ENCODE data around the gene GPX8. TPM values are rescaled to one million over a fixed set of nuclear protein-coding genes. Genes with fewer than 3 reads are reported as not detected.

GPX8 gene
- total RNA-seq, 2 donors from 2014 or later = 0.99 to 6.7 TPM

DNA sequence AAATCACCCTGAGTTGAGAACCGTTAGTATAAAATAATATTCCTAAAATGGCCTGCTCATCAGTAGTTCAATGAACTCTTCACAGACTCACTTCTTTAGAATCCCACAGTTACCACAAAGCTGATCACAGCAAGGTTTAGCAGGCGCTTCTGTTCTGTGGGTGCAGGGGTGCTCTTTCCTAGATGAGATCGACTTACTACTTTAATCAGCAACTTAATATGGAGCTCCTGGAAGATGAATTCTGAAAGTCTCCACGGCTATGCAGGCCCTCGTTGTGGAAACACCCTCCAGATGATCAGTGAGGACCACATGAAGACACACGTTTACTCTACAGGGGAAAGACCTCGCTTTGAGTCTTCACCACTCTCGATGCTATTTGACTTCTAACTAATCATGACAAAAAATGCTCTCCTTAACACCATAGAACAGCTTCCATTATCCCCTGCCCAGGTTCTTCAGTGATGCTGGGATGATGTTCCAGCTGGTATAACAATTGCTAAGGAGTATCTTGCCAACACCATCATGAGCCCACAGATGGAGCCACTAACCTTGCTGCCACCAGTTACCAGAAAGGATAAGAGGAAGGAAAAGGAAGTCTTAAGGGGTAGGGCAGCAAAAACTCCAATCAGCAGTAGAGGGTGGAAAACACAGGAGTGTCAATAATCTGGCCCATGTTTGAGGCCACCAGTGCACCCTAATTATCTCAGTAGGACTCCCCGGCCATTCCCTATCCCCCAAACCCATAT, 17.9 kb upstream of the GPX8 start:
- no peaks in the 10 kb centered on the region for H3K9me3 ChIP-seq
- H3K27me3 ChIP-seq = no peaks in the 10 kb centered on the region
- 73 to 78% methylated on average over 9 of the region's 9 CpGs for WGBS, 2 donors
- intact Hi-C loops (cut with DNase I) = loop anchor here (10.0 kb wide), 2 partner anchors 197 to 237 kb away; no protein-coding TSS in a partner anchor
- no peaks in the 10 kb centered on the region for H3K36me3 ChIP-seq (replicated peaks in 1 of 2; ENCODE audit: insufficient read depth in 1 of 2, low read depth in 2 of 2)
- ATAC-seq = no peak
- H3K4me3 ChIP-seq = no peak overlapping the region
- no peaks in the 10 kb centered on the region for H3K4me1 ChIP-seq
- TF ChIP-seq CTCF (IDR thresholded peaks at IDR 0.05) = no peak
- no peak for TF ChIP-seq POLR2A (IDR thresholded peaks at IDR 0.05)
- no peak overlapping the region for H3K27ac ChIP-seq
- no peak for DNase-seq

GRCh38 chr5:55143624-55144023, 16.3 kb upstream of the GPX8 start:
- no peak overlapping the region for H3K4me3 ChIP-seq
- no peaks in the 10 kb centered on the region for H3K27me3 ChIP-seq
- no peaks in the 10 kb centered on the region for H3K4me1 ChIP-seq
- TF ChIP-seq CTCF (IDR thresholded peaks at IDR 0.05) (no peak), POLR2A (IDR thresholded peaks at IDR 0.05) (no peak)
- WGBS, 2 donors = 24 to 29% methylated on average over 4 of the region's 4 CpGs
- DNase-seq (no peak), ATAC-seq (no peak)
- intact Hi-C loops (cut with DNase I) = loop anchor here (10.0 kb wide), 2 partner anchors 199 to 239 kb away; no protein-coding TSS in a partner anchor
- no peaks in the 10 kb centered on the region for H3K9me3 ChIP-seq
- H3K27ac ChIP-seq = no peak overlapping the region
- H3K36me3 ChIP-seq (replicated peaks in 1 of 2; ENCODE audit: insufficient read depth in 1 of 2, low read depth in 2 of 2) = no peaks in the 10 kb centered on the region

GRCh38 chr5:55146080-55146479, 13.9 kb upstream of the GPX8 start:
- no peak overlapping the region for H3K4me3 ChIP-seq
- no peak for TF ChIP-seq CTCF (IDR thresholded peaks at IDR 0.05)
- no peak for TF ChIP-seq POLR2A (IDR thresholded peaks at IDR 0.05)
- no peaks in the 10 kb centered on the region for H3K9me3 ChIP-seq
- intact Hi-C loops (cut with DNase I) = loop anchor here (10.0 kb wide), 2 partner anchors 201 to 241 kb away; no protein-coding TSS in a partner anchor
- H3K4me1 ChIP-seq = no peaks in the 10 kb centered on the region
- H3K36me3 ChIP-seq (replicated peaks in 1 of 2; ENCODE audit: insufficient read depth in 1 of 2, low read depth in 2 of 2) = no peaks in the 10 kb centered on the region
- 58 to 63% methylated on average over 8 of the region's 8 CpGs for WGBS, 2 donors
- ATAC-seq = no peak
- no peak for DNase-seq
- H3K27me3 ChIP-seq = no peaks in the 10 kb centered on the region
- no peak overlapping the region for H3K27ac ChIP-seq

DNA sequence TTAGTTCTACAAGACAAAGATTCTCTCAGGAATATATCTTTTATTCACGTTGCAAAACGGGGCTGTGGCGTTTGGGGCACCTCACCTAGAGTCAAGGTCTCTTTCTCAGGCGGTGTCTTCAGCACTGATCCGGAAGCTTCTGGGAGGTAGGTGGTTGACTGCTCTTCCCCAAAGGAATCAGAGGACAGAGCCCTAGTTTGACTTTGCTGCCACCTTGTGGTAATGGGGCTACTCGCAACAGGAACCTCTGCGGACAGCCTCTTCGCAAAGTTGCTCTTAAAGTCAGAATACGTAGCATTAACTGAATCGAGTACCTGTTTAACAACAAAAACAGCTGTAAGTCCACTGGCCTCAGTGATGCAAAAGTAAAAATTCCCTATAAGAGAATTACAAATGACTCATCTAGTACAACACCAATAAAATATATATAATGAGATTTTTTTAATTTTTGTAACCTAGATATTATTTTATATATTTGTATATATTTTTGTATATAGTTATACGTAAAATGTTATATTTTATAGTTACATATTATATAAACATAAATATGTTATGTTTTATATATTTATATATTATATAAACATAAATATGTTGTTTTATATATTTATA, 13.3 kb upstream of the GPX8 start:
- no peaks in the 10 kb centered on the region for H3K4me1 ChIP-seq
- 6% methylated on average over 11 of the region's 11 CpGs for WGBS, 2 donors
- TF ChIP-seq CTCF (IDR thresholded peaks at IDR 0.05) = peak; percentile 79 to 96 (median 86)
- TF ChIP-seq POLR2A (IDR thresholded peaks at IDR 0.05) = no peak
- no peaks in the 10 kb centered on the region for H3K27me3 ChIP-seq
- no peaks in the 10 kb centered on the region for H3K36me3 ChIP-seq (replicated peaks in 1 of 2; ENCODE audit: insufficient read depth in 1 of 2, low read depth in 2 of 2)
- intact Hi-C loops (cut with DNase I) = loop anchor here (10.0 kb wide), 2 partner anchors 202 to 242 kb away; no protein-coding TSS in a partner anchor
- H3K4me3 ChIP-seq = no peak overlapping the region
- no peaks in the 10 kb centered on the region for H3K9me3 ChIP-seq
- H3K27ac ChIP-seq = no peak overlapping the region
- DNase-seq = peak; percentile 80 to 84 (median 82)
- peak; percentile 92 for ATAC-seq

Data from body of pancreas (tissue), 4 donors.